HG03196 (cell line): ENCODE data around the gene SCLY.

Experiments
- ATAC-seq: cut with Tn5 transposase; IDR thresholded peaks from one replicate; pipeline ENCODE4 v1.9.1; 2021; ENCODE audit not compliant: unreplicated experiment

The SCLY gene

DNA sequence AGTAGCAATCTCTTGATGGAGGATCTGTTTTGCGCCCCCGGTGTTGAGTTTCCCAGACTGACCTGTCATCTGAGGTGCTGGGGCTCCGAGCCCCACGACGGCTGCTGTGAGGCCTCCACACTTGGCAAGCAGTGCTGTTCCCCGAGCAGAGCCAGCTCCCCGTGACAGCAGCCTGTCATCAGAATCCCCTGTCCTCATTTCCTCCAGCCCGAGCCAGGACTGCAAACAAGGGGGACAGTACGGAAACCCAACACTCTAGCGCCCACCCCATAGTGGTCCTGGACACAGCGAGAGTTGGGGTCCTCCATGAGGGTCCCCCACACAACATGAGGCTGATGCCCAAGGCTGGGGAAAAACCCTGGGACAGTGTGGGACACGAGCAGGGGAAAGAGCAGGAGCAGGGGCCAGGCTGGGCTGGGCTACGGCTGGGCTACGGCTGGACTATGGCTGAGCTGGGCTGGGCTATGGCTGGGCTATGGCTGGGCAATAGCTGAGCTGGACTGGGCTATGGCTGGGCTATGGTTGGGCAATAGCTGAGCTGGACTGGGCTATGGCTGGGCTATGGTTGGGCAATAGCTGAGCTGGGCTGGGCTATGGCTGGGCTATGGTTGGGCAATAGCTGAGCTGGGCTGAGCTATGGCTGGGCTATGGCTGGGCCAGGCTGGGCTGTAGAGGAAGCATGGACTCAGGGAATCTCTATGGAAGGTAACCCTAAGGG, 76.2 kb downstream of the SCLY start:
- no peak for ATAC-seq

DNA sequence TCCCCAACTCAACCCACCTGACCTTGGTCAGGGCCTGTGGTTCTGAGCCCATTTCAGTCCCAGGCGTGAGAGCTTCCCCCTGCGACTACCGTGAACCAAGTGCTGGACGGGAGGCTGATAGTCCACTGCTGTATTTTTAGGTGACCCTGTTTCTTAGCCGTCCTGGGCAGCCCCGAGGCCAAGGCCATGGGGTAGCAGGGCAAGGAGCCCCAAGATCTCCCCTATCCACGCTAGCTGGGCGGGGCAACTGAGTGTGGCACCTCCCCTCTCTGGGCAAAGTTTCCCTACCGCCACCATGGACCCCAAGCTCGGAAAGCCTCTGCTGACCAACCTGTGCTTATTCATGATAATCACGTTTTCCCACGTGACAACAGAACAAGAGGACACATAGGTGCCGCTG, 77.1 kb downstream of the SCLY start:
- no peak for ATAC-seq

DNA sequence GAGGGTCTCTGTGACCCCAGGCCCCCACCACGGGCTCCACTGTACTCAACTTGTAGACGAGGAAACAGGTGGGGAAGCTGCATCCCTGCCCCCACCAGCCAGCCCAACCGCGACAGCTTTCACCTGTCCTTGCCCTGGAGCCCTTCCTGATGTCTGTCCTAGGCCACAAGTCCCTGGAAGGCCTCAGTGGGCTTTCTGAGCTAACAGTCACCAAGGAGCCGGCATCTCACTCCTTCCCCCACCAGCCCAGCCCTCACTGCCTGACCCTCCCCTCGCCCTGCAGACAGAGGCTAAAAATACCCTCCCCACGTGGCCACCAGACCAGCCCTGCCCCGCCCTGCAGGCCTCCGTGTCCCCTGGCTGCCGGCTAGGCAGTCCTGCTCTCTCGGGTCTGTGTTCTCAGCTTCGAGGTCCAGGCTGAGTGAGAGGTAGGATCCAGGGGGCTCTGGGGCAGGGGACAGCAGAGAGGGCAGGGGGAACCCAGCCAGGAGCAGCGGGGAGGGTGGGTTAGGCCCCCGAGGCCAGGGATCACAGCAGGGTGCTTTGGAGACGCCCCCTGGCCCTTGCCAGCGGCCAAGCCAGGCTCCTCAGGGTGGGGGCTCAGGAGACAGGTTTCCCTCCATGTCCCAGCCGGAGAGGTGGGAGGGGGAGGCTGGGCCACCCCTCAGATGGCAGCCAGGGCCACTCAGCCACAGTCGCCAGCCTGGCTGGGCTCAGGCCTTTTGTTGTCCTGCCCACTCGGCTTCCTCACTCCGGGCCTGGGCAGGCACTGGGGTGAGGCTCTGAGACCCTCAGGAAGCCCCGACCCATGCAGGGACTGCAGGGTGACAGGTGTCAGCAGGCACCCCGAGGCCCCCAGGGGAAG, 77.8 kb downstream of the SCLY start, which contains the start of gene KLHL30:
TSS of gene KLHL30 (plus strand) at position 338 of the 865 bp plus-strand sequence. CDS start 2,087 bp downstream, outside the sequence.
- ATAC-seq = no peak

DNA sequence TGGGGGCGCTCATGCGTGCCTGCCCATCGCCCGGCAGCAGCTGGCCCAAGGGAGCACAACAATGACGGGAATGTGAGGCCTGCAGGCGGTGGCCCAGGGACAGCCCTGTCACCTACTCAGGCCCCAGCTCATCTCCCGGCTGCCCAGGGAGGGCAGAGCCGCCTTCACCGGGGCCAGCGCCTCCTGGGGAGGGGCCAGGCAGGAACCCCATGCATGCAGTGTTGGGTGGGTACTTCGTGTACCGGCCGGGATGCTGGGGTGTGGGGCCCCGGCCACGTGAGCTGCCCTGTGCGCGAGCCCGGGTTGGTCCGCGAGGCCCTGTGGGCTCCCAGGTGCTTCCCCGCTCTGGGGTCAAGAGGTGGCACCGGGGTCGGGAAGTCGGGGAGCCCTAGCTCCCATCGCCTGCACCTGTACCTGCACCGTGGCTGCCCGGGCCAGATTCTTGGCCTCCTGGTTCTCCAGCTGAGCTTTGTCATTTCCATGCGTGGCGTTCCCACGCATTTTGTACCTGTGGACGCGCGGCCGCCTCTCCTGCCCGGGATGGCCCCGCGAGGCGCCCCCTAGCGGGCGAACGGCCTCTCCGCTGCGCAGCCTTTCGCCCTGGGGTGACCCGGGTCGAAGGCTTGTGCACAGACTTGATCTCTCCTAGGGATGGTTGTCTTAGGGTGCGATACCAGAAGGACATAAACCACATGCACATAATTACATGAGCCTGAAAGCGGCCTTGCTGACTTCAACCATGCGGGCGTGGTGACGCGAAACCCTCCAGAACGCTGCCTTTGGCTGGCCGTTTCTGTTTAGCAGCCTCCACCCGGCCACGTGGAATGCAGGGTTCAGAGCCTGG, 78.6 kb downstream of the SCLY start:
- no peak for ATAC-seq

DNA sequence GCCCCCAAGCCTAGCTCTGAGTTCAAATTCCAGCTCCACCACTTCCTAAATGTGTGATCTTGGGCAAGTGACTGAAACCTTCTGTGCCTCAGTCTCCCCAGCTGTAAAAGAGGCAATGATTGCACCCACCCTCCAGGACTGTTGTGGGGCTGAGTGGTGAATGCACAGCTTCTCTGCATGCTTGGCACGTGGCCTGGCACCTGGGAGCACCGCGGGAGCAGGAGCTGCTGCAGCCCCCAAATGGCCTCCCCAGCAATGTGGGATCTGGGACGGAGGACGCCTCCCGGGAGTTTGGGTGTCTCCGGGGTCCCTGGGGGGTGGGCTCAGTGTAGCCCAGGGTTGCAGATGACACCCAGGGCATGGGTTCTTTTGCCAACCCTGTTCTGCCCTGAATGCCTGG, 79.2 kb downstream of the SCLY start:
- ATAC-seq = no peak

DNA sequence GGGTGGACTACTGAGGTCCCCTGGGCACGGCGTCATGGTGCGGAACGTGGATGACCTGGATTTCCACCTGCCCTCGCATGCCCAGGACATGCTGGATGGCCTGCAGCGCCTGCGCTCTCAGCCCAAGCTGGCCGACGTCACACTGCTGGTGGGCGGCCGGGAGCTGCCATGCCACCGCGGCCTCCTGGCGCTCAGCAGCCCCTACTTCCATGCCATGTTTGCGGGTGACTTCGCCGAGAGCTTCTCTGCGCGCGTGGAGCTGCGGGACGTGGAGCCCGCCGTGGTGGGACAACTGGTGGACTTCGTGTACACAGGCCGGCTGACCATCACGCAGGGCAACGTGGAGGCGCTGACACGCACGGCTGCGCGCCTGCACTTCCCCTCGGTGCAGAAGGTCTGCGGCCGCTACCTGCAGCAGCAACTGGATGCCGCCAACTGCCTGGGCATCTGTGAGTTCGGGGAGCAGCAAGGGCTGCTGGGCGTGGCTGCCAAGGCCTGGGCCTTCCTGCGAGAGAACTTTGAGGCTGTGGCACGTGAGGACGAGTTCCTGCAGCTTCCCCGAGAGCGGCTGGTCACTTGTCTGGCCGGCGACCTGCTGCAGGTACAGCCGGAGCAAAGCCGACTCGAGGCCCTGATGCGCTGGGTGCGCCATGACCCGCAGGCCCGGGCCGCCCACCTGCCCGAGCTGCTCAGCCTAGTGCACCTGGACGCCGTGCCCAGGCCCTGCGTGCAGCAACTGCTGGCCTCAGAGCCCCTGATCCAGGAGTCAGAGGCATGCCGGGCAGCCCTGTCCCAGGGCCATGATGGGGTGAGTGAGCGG, 80.1 kb downstream of the SCLY start:
- no peak for ATAC-seq

DNA sequence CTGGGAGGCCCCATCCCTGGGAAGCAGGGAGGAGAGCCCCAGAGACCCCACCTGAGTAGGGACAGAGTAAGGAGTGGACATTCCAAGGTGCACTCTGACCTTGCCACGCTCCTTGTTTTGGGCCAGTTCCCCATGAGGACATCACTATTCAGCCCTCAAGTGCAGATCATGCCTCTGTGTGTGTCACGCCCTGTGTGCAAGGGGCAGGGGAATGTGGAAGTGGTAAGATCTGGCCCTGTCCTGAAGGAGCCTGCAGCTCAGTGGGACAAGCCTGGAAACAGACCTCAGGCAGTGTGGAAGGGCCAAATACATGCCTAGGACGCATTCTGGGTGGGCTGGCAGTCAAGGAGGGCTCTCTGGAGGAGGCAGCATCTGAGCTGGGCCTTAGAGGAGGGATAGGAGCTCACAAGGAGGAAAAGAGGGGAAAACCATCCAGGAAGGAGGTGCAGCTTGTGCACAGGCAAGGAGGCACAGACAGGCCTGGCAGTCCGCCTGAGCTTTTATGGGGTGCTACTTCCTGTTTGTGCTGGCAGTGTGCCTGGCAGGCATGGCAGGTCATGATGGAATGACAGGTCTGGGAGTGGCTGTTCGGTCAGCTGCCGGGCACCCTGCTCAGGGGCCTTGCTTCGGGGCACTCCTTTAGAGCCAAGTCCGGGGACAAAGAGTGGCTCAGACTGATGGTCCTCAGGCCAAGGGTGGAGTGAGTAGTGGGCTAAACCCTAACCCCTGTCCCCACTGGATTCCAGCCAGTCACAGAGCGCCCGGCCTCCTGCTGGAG, 80.9 kb downstream of the SCLY start:
- ATAC-seq = no peak

DNA sequence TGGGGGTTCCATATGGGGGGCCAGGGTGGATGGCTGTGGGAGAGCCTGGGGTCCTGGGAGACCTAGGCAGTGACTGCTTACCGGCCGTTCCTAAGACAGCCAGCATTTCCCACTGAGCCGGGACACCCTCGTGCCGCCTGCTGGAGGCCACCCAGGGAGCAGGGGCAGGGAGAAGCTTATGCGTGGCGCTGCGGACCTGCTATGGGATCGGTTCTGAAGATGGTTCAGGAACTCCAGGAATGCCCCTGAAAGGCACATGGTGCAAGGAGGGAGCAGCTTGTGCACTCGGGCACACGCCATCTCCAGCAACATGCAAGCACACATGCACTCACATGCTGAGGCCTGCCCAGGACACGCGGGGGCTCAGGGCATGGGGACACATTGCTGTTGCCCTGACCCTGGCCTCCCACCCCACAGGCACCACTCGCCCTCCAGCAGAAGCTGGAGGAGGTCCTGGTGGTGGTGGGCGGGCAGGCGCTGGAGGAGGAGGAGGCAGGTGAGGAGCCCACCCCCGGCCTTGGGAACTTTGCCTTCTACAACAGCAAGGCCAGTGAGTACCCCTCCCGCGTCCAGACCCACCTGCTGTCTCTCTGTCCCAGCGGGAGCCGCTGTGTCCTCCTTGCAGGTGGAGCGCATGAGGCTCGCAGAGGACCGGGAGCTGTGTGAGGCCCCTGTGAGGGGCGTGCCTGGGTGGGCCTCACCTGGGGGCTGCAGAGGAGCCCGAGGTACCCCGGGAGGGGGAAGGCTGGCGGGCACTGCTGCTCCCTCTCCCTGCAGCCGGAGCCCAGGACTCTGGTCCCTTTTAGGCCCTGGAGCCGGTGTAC, 81.8 kb downstream of the SCLY start:
- no peak for ATAC-seq

DNA sequence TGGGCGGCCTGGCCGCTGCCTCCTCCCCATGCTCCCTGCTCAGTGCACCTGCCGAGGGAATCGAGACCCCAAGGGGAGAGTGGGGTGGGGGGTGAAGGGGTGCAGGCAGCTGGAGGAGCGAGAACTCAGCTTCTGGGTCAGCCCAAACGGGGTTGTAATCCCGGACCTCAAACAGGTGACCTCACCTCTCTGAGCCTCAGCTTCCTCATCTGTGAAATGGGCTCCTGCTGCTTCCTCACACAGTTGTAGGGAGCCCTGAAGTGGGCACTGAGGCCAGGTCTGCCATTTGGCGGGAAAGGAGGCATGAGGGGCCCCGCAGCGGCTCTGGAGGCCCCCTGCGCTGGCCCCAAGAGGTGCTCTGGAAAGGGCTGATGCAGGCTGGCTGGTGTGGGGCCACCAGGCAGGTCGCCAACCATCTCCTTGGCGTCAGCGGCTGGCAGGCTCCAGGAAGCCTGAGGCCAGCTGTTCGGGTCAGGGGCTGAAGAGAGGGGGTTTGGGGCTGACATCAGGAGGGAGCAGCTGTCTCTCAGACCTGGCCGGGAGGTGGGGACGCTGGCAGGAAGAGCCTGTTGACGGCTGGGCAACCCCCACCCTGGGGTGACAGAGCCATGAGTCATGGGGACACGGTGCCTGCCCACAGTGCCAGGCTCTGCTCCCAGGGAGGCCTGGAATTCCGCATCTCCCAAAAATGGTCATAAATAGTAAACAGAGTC, 82.6 kb downstream of the SCLY start:
- no peak for ATAC-seq

DNA sequence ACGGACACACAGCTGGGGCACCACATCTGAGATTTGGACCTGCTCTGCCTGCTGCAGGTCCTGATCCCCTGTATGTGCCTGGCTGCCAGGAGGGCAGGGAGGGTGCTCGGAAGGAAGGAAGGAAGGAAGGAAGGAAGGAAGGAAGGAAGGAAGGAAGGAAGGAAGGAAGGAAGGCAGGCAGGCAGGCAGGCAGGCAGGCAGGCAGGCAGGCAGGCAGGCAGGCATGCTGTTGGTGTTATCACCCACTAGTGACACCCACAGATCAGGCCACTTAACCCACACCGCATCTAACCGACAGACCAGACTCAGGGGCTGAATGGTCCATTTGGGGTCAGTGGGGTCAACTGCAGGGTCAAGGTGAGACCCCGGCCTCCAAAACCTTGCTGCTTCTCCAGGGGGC, 83.5 kb downstream of the SCLY start:
- ATAC-seq = no peak

DNA sequence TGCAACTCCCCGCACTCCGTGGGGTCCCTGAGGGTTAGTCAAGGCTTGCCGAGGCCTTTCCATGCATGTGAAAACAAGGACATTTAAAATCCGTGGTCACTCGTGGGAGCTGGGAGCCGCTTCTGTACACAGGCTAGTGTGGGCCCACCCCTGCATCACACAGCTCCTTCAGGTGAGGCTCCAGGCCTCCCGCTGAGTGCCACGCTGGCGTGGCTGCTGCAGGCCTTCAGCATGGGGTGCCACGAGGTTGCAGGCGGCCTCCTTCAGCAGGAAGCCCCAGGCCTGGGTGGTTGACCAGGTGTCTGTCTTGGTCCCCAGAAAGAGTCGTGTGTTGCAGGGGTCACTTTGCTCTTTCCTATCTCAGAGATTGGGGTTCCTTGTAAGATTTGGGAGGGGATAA, 84.2 kb downstream of the SCLY start:
- no peak for ATAC-seq

DNA sequence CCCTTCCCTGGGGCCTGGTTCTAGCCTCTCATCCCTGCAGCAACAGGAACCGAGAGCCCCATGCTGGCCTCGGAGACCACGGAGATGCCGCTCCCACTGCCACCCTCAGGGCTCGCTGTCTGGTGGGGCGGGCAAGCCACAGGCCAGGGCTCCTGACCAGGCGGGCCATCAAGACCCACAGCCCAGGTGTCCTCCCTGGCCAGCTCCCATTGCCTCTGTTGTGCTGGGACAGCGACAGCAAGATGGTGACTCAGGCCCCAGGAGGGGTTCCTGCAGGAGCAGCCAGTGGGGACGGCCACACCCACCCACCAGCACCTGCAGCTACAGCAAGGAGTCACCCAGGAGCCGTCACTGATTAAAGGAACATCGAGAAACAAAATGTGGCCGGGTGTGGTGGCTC, 85.0 kb downstream of the SCLY start:
- ATAC-seq = no peak

DNA sequence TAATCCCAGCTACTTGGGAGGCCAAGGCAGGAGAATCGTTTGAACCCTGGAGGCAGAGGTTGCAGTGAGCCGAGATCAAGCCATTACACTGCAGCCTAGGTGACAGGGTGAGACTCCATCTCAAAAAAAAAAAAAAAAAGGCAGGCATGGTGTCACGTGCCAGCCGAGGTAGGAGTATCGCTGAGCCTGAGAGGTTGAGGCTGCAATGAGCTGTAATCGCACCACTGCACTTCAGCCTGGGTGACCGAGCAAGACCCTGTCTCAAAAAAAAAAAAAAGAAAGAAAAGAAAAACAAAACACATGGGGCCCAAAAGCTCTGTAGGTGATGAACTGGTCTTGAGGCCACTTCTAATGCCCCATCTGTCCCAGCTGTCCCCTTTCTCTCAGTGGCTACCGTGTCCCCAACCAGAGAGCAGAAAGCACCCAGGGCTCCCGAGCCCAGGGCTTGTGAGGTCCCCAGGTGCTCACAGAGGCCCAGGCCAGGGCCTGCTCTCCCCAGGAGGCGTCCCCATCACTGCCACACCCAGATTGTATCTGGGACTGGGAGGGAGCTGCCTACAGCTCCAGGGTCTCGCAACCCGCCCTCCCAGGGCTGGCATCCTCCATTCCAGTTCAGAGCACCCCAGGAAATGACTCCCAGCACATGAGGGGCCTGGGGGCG, 86.2 kb downstream of the SCLY start:
- no peak for ATAC-seq

DNA sequence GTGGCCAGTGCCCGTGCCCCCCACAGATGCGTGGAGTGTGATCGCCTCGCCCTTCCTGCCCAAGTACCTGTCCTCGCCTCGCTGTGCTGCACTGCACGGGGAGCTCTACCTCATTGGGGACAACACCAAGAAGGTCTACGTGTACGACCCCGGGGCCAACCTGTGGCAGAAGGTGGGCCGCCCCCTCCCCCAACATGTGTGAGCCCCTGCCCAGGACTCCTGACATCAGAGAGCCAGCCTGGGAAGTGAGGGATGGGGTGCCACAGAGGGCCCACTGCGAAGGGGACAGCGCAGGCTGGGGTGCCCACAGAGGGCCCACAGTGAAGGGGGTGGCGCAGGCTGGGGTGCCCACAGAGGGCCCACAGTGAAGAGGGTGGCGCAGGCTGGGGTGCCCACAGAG, 88.2 kb downstream of the SCLY start:
- ATAC-seq = no peak
